RWPE2 (cell line): ENCODE data around the gene DNAH3.
"Not testable (repeated sequence)": the region's sequence is repeated elsewhere in the genome, so short reads cannot be mapped to it uniquely, and the experiment has no call there.

Experiments used
- ATAC-seq: fragments of 200-7000 bp; cut with Tn5 transposase; 3 replicates; pipeline ENCODE4 v1.9.1; 2021; ENCODE audit warnings: low read depth
- DNase-seq: peaks from one replicate; pipeline ENCODE4 v3.0.0-alpha.2; 2020; ENCODE audit warnings: low spot score
- H3K27ac ChIP-seq: fragments of 450-650 bp; 2 replicates; pipeline ENCODE4 v1.5.1; 2017; ENCODE audit warnings: mild to moderate bottlenecking; ENCODE audit not compliant: poor library complexity, severe bottlenecking
- H3K27me3 ChIP-seq: fragments of 250-450 bp; sonication (Bioruptor Pico); 2 replicates; pipeline ENCODE4 v1.5.1; 2021; ENCODE audit warnings: mild to moderate bottlenecking, moderate library complexity; ENCODE audit not compliant: insufficient read depth, poor library complexity, severe bottlenecking
- H3K36me3 ChIP-seq: fragments of 250-450 bp; sonication (Bioruptor Pico); 2 replicates; pipeline ENCODE4 v1.5.1; 2020; ENCODE audit warnings: low read depth, mild to moderate bottlenecking, moderate library complexity
- H3K4me1 ChIP-seq: fragments of 250-450 bp; sonication (Bioruptor Pico); 2 replicates; pipeline ENCODE4 v1.5.1; 2021; ENCODE audit warnings: mild to moderate bottlenecking, moderate library complexity; ENCODE audit not compliant: insufficient read depth, poor library complexity, severe bottlenecking
- H3K4me3 ChIP-seq: fragments of 250-450 bp; sonication (Bioruptor Pico); 2 replicates; pipeline ENCODE4 v1.5.1; 2021; ENCODE audit warnings: mild to moderate bottlenecking, moderate library complexity; ENCODE audit not compliant: severe bottlenecking
- H3K9me3 ChIP-seq: fragments of 250-450 bp; sonication (Bioruptor Pico); 2 replicates; pipeline ENCODE4 v1.5.1; 2021; ENCODE audit warnings: mild to moderate bottlenecking, moderate library complexity; ENCODE audit not compliant: severe bottlenecking
- CTCF ChIP-seq: fragments of 450-650 bp; IDR thresholded peaks from one replicate; pipeline ENCODE4 v1.5.1; 2017; ENCODE audit warnings: mild to moderate bottlenecking, moderate library complexity; ENCODE audit not compliant: poor library complexity, severe bottlenecking

Gene DNAH3

GRCh38 chr16:20931066-20931600 lies 219.5 kb downstream of the DNAH3 start:
- no peak for ATAC-seq
- H3K4me3 ChIP-seq, result no peak overlapping the region
- H3K27ac ChIP-seq, result no peak overlapping the region
- no peaks in the 10 kb centered on the region for H3K36me3 ChIP-seq
- H3K27me3 ChIP-seq, result no peaks in the 10 kb centered on the region
- TF ChIP-seq CTCF, result no peak
- no peaks in the 10 kb centered on the region for H3K4me1 ChIP-seq
- DNase-seq, result no peak
- no peaks in the 10 kb centered on the region for H3K9me3 ChIP-seq

DNA sequence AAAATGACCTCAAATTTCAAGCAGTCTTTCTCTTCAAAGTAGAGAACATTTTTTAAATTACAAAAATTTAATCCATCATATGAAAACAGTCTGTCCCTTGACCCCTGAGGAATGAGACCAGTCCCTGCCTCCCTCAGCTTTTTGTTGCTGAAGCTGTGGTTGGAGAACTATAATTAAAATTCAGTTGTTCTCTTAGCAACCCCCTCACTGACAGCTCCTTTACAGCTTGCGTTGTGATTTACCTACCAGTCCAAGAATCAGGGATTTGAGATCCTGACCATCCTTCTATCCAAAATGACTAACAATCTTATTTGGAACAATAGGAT lies 220.3 kb downstream of the DNAH3 start:
- H3K4me3 ChIP-seq, result no peak overlapping the region
- no peaks in the 10 kb centered on the region for H3K4me1 ChIP-seq
- H3K27ac ChIP-seq, result no peak overlapping the region
- no peak for DNase-seq
- no peaks in the 10 kb centered on the region for H3K36me3 ChIP-seq
- H3K9me3 ChIP-seq, result no peaks in the 10 kb centered on the region
- no peaks in the 10 kb centered on the region for H3K27me3 ChIP-seq
- TF ChIP-seq CTCF, result no peak
- ATAC-seq, result no peak

GRCh38 chr16:20929676-20930364 lies 220.8 kb downstream of the DNAH3 start:
- DNase-seq, H3K36me3 ChIP-seq, H3K27ac ChIP-seq, H3K27me3 ChIP-seq, ATAC-seq, H3K9me3 ChIP-seq, H3K4me3 ChIP-seq, H3K4me1 ChIP-seq: not testable (repeated sequence)

DNA sequence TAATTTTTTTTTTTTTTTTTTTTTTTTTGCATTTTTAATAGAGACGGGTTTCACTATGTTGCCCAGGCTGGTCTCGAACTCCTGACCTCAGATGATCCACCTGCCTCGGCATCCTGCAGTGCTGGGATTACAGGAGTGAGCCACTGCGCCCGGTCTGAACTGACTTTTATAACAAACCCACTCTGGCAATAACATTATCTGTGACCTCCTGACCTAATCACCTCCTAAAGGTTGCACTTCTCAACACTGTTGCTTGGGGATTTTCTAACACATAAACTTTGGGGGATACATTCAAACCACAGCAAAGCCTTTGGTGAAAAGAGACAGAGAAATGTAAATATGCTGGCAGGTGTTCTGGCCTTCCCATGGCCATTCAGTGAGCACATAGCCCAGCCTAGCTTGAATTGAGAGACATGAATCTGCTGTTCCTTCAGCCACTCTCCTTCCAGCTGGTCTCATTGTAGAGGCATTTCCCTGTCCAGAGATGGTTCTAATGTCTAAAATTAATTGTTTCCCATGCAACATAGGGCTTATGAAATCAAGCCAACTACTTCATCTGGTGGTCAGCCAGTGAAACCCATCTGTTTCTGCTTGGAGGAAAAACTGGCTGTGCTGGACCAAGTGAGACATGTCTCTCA lies 221.8 kb downstream of the DNAH3 start:
- ATAC-seq (no peak), DNase-seq (no peak)
- Histone ChIP-seq H3K27me3 (no peaks in the 10 kb centered on the region), H3K4me1 (no peaks in the 10 kb centered on the region), H3K36me3 (no peaks in the 10 kb centered on the region; the same call in 1 of the 2 replicates), H3K9me3 (no peaks in the 10 kb centered on the region), H3K27ac (no peak overlapping the region), H3K4me3 (no peak overlapping the region)
- TF ChIP-seq CTCF, result no peak

GRCh38 chr16:20925751-20926150 lies 224.9 kb downstream of the DNAH3 start:
- no peak for ATAC-seq
- no peaks in the 10 kb centered on the region for H3K27me3 ChIP-seq
- no peak for TF ChIP-seq CTCF
- H3K36me3 ChIP-seq, result no peaks in the 10 kb centered on the region; the same call in 1 of the 2 replicates
- no peak for DNase-seq
- no peak overlapping the region for H3K4me3 ChIP-seq
- no peak overlapping the region for H3K27ac ChIP-seq
- no peaks in the 10 kb centered on the region for H3K4me1 ChIP-seq
- H3K9me3 ChIP-seq, result no peaks in the 10 kb centered on the region
